Left renal cortex interstitium (tissue), 4 donors: ENCODE results near the gene NAA15. TPM values are rescaled to one million over a fixed set of nuclear protein-coding genes. Genes with fewer than 3 reads are reported as not detected.
"Not testable (repeated sequence)": the region's sequence is repeated elsewhere in the genome, so short reads cannot be mapped to it uniquely, and the experiment has no call there.

ENCODE experiments used
- DNase-seq, 4 donors: peaks; one replicate each; pipeline ENCODE4 v3.0.0-alpha.2; 2013; ENCODE audit warnings: low read depth in 4 of 4, low spot score in 2 of 4, missing footprints in 1 of 4
- polyA plus RNA-seq, 4 donors: library from polyadenylated mRNA; unstranded; fragments of 120-200 nt; gene quantifications; one replicate each; pipeline ENCODE4 v1.2.1, GENCODE V29; 2013; ENCODE audit not compliant: insufficient read length in 4 of 4

Gene NAA15
- polyA plus RNA-seq, 4 donors = 29.3 to 38.3 (median 35.2) TPM

DNA sequence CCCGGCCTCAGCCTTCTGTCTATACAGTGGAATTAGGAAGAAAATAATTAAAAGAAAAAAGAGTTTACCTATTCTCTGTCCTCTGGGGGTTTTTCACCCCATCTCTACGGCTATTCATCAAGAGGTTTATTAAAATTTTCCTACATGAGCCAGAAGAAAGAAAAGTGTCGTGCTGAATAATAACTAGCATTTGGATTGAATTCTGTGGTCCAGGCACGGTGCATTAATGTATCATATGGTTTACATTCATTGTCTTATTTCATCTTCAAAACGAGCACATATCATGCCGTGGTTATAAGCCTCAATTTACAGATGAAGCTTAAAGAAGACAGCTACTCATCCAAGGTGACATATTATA lies 5.4 kb upstream of the NAA15 start:
- DNase-seq = no peak

DNA sequence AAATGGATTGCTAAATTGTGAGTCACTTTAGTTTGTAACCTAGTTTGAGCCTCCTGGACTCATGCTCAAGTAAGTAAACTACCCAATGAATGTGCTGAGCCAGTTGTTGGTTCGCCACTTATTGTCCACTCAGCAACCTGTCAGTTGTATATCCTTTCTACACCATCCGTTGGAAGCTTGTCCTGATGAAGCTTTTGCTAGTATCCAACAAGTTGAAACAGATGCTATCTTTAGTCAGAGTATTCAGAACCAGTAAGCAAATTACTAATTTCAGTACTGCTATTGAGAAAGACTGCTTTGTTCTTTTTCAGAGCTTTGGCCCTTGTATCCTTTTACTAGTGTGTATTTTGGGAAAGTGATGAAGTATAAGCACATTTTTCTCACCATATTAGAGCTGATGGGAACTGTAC lies 4.3 kb upstream of the NAA15 start:
- no peak for DNase-seq

DNA sequence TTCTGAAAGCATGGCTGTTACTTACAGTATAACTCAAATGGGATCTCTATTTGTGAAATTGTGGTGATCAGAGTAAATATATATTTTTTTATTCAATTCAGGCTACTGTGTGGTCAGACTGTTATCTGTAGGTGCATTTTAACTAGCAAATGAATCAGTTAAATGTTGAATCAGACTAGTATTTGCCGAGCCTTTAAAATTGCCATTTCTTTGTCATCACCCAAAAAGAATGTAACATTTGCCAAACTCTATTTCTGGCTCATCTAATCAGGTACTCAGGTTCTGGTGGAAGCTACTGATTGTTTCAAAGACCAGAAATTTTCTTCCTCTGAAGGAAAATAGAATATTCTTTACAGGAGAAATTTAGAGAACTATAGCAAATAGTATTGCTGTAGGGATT lies 1.8 kb upstream of the NAA15 start:
- no peak for DNase-seq

GRCh38 chr4:139300431-139301112 lies 733 bp upstream of the NAA15 start:
- DNase-seq = peak in 2 of 4 donors; percentile 38 to 84

- DNase-seq = peak in 3 of 4 donors; percentile 22 to 40 (median 36)
Measured at GRCh38 chr4:139301821-139302611, 711 bp downstream of the NAA15 start, which contains the start of gene NDUFC1. Gene NDUFC1 (minus strand): TSS chr4:139302477. CDS start chr4:139295798, 6,679 bp downstream.

GRCh38 chr4:139304920-139305319 lies 3.6 kb downstream of the NAA15 start:
- no peak for DNase-seq

DNA sequence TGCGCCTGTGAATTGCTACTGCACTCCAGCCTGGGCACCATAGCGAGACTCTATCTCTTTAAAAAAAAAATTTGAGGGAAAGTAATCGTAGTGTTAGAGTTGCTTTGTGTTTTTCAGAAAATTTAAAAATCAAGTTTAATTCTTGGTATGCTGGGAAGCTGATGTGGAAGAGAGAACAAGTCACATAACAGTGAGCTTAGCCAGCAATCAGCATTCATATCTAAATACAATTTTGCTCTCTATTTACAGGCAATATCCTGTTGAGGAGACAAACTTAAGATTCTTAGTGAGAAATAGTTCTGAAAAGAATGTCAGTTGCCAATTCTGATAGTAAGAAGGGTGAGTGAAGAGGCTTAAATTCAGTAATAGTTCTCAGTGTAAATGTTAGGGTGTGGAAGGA lies 10.6 kb downstream of the NAA15 start:
- DNase-seq = no peak

DNA sequence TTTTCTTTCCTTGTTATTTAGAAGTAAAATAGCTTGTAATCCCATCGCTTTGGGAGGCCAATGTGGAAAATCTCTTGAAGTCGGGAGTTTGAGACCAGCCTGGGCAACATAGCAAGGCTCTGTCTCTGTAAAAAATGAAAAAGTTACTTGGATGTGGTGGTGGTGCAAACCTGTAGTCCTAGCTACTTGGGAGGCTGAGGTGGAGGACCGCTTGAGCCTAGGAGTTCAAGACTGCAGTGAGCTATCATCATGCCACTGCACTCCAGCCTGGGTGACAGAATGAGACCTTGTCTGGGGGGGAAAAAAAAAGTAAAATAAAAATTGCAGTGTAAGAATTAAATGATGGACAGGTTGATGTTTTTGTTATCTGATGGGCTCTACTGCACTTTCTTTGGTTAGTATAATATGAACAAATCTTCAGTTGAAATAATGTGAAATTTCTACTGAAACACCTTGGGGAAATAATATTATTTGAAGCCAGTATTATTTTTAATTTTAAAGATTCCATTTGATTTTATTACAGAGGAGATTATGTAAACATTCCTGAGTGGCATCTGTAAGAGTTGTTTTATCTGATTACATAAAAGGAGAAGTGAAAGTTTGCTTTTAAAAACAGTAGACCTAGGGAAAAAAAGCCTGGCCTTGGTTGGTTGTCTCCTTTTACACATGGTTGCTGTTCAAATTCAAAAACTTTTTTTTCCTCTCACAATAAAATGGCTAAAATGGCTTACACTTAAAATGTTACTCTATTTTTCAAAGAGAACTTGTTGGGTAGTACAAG lies 11.4 kb downstream of the NAA15 start:
- DNase-seq = no peak

- DNase-seq = not testable (repeated sequence)
Measured at GRCh38 chr4:139313414-139313813, 12.1 kb downstream of the NAA15 start.

DNA sequence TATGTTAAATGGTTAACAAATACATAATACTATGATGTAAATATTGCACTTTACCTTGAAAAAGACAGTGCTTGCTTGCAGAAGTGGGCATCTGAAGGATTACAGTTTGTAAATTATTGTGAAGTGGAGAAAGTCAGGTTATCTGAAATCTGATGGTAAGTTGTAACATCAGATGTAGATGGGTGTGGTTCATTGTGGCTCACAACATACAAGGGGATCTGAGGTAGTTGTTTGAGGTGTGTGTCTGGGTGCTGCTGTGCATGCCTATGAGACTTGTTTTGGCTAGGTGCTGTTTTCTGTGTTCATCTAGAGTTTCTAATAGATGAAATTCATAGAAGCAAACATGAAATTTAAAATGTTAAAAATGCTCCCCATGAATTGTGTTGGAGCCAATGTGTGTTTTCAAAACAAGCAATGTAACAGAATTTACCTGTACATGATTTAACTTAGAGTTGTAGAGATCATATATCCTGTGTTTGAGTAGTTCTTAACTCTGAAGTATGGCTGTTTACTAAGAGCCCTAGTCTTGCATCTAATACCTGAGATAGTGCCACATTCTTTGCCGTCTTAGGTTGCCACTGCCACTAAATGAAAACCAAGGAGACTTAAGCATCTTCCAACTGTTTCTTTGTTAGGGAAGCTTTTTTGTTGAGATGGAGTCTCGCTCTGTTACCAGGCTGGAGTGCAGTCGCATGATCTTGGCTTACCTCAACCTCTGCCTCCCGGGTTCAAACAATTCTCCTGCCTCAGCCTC lies 12.9 kb downstream of the NAA15 start:
- no peak for DNase-seq

DNA sequence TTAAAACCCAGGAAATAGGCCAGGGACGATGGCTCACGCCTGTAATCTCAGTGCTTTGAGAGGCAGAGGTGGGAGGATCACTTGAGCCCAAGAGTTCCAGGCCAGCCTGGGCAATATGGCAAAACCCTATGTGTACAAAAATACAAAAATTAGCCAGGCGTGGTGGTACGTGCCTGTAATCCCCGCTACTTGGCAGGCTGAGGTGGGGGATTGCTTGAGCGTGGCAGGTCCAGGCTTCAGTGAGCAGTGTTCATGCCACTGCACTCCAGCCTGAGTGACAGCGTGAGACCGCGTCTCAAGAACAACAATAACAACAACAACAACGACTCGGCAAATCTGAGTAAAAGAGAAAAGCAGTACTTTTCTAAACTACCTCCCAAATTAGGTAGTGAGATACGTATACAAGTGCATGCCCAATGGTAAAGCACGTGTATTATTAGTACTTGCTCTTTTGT lies 13.9 kb downstream of the NAA15 start:
- no peak for DNase-seq

DNA sequence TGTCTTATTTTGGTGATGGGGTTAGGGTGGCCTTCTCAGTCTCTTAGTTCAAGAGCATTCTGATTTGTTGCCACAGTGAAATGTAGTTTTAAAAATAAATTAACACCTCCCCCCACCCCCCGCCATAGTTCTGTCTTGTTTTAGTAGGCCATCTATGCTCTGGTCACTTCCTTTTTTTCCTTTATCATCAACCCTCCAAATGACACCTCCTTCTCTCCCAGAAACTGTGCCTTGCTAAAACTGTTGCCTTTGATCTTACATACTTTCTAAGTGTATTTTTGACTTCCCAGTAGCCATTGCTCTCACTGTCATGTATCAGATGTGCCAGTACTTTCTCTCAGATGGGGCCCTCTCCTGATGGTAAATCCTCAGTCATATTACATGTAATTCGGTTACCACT lies 15.4 kb downstream of the NAA15 start:
- DNase-seq = no peak

DNA sequence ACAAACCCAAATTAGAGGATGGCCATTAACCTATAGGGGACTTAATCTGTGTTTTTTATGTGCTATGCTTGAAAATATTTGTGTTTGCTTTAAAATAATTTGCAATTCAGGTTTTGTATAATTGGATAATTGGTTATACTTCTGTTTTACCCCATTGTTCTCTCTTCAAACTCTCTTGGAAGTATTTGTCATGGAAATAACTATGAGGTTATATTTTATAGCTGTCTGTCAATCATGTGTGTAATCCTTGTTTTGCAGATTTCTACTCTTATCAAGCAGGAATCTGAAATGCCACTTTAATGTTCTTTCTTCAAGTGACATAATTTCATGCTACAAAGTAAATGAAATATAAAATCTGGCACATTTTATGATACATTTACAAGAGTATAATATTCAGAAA lies 16.3 kb downstream of the NAA15 start:
- no peak for DNase-seq

- no peak for DNase-seq
Measured at GRCh38 chr4:139319571-139319970, 18.3 kb downstream of the NAA15 start.

- DNase-seq = not testable (repeated sequence)
Measured at GRCh38 chr4:139322070-139322469, 20.8 kb downstream of the NAA15 start.

GRCh38 chr4:139322541-139322940 lies 21.2 kb downstream of the NAA15 start:
- not testable (repeated sequence) for DNase-seq

GRCh38 chr4:139324620-139325019 lies 23.3 kb downstream of the NAA15 start:
- DNase-seq = no peak

- DNase-seq = no peak
Measured at GRCh38 chr4:139329665-139330200, 28.4 kb downstream of the NAA15 start.

- DNase-seq = no peak
Measured at GRCh38 chr4:139330283-139330682, 29.0 kb downstream of the NAA15 start.

- no peak for DNase-seq
Measured at GRCh38 chr4:139331185-139331584, 29.9 kb downstream of the NAA15 start.
